CD4-positive, alpha-beta memory T cell (primary cell): Measurements from ENCODE around the gene EYA3. TPM values are rescaled to one million over a fixed set of nuclear protein-coding genes. Genes with fewer than 3 reads are reported as not detected.

ENCODE experiments used
- CTCF ChIA-PET: fragments of 350-600 bp; sonication (Branson Sonifier 250); formaldehyde crosslinking; loops from one replicate; lab custom pipeline; 2021; ENCODE audit warnings: inconsistent platforms; ENCODE audit not compliant: partially characterized antibody; lab: Charles Lee
- POLR2A ChIA-PET: fragments of 350-600 bp; sonication (Branson Sonifier 250); formaldehyde crosslinking; loops from one replicate; lab custom pipeline; 2021; ENCODE audit not compliant: partially characterized antibody; lab: Charles Lee
- DNase-seq, 5 donors: peaks; one replicate each; pipeline versions ENCODE4 v3.0.0 to v3.0.0-alpha.2; 2020 to 2022; ENCODE audit warnings: mixed read lengths in 1 of 5
- H3K27ac ChIP-seq: one replicate; pipeline ENCODE4 v1.7.0; 2013; ENCODE audit warnings: low read depth, low read length
- H3K27me3 ChIP-seq: 2 replicates; pipeline ENCODE4 v1.7.0; 2013; ENCODE audit warnings: mild to moderate bottlenecking, low read length, moderate library complexity; ENCODE audit not compliant: insufficient read depth
- H3K36me3 ChIP-seq: 2 replicates; pipeline ENCODE4 v1.7.0; 2013; ENCODE audit warnings: mild to moderate bottlenecking, low read length, moderate library complexity; ENCODE audit not compliant: insufficient read depth
- H3K4me1 ChIP-seq: 2 replicates; pipeline ENCODE4 v1.7.0; 2013; ENCODE audit warnings: mild to moderate bottlenecking, low read length, moderate library complexity; ENCODE audit not compliant: insufficient read depth
- H3K4me3 ChIP-seq, 2 donors: one replicate each; pipeline ENCODE4 v1.7.0; 2013; ENCODE audit warnings: low read length in 2 of 2, mild to moderate bottlenecking in 1 of 2
- H3K9me3 ChIP-seq, 2 donors: one replicate each; pipeline ENCODE4 v1.7.0; 2013; ENCODE audit warnings: low read length in 2 of 2, control low read depth in 1 of 2; ENCODE audit not compliant: control insufficient read depth in 1 of 2
- H3K27ac Mint-ChIP-seq, 7 donors: one replicate each; pipeline ENCODE4 v1.8.0; 2020 to 2021; ENCODE audit warnings: mixed read lengths in 7 of 7, mild to moderate bottlenecking in 6 of 7, inconsistent platforms in 3 of 7, moderate library complexity in 3 of 7
- H3K27me3 Mint-ChIP-seq, 2 donors: one replicate each; pipeline ENCODE4 v1.8.0; 2020 to 2021; ENCODE audit warnings: mixed read lengths in 2 of 2
- H3K36me3 Mint-ChIP-seq, 2 donors: one replicate each; pipeline ENCODE4 v1.8.0; 2020 to 2021; ENCODE audit warnings: mixed read lengths in 2 of 2, inconsistent platforms in 1 of 2, mild to moderate bottlenecking in 1 of 2
- H3K4me1 Mint-ChIP-seq, 4 donors: one replicate each; pipeline ENCODE4 v1.8.0; 2020 to 2021; ENCODE audit warnings: mixed read lengths in 4 of 4, mild to moderate bottlenecking in 1 of 4
- H3K4me3 Mint-ChIP-seq, 8 donors: one replicate each; pipeline ENCODE4 v1.8.0; 2020 to 2021; ENCODE audit warnings: mixed read lengths in 8 of 8, mild to moderate bottlenecking in 7 of 8, moderate library complexity in 6 of 8, inconsistent platforms in 3 of 8
- H3K9me3 Mint-ChIP-seq, 8 donors: one replicate each; pipeline ENCODE4 v1.8.0; 2020 to 2021; ENCODE audit warnings: mixed read lengths in 8 of 8, mild to moderate bottlenecking in 5 of 8, inconsistent platforms in 3 of 8, moderate library complexity in 1 of 8
- intact Hi-C: fragments of 100-400 bp; cut with micrococcal nuclease; formaldehyde crosslinking; loops from one replicate; pipeline ENCODE4 v1.15.1; 2023
- polyA plus RNA-seq, 2 donors: library from polyadenylated mRNA; unstranded; fragments of 300-500 nt; fragmentation: Illumina TruSeq; gene quantifications; one replicate each; pipeline ENCODE4 v1.2.3, GENCODE V29; 2021
- total RNA-seq, 2 experiments: library from RNA; stranded (reverse); gene quantifications; one replicate each; pipeline ENCODE4 v1.2.3, GENCODE V29; 2021

EYA3 gene
- total and polyA plus RNA-seq, 4 experiments from 2014 or later, result 4.8 to 22.6 (median 13.5) TPM

DNA sequence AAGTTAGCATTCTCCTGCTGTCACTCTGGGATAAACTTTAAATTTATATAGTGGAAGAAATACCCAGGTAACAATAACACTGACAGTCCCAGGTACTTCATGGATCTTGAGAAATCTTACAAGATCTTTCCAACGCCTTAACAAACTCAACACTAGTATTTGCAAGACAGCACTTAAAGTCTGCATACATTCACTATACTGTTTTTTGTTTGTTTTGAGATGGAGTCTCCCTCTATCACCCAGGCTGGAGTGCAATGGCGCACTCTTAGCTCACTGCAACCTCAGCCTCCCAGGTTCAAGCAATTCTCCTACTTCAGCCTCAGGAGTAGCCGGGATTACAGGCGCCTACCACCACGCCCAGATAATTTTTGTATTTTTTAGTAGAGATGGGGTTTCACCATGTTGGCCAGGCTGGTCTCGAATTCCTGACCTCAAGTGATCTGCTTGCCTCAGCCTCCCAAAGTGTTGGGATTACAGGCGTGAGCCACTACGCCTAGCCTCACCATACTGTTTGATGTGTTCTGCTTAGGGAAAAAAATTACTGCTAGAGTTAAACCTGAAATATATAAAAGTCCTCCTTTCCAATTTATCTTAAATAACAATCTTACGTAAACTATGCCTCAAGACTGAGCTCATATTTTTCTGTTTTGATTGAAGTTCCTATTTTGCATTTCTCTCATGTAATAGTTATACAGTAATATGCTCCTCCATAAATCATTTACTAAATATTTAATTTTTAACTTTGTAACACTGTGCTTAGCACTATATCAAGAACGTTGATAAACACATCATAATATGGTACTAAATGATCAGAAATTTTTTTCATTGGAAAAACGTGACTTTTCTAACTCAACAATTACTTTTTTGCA lies 17.5 kb downstream of the EYA3 start:
- H3K27me3 ChIP-seq, result no peaks in the 10 kb centered on the region
- intact Hi-C loops, result no loop called here
- H3K27ac ChIP-seq, result no peak overlapping the region
- peaks cover 0 to 4% of the 10 kb centered on the region in 2 donors for H3K36me3 Mint-ChIP-seq
- no peaks in the 10 kb centered on the region for H3K9me3 ChIP-seq
- DNase-seq, result no peak
- H3K27ac Mint-ChIP-seq, result peak overlapping the region in 2 of 7 donors; percentile 15 to 37
- H3K4me3 ChIP-seq, result no peak overlapping the region
- H3K9me3 Mint-ChIP-seq, result no peaks in the 10 kb centered on the region
- H3K4me3 Mint-ChIP-seq, result no peak overlapping the region
- ChIA-PET CTCF (no interaction called here), POLR2A (no interaction called here)
- H3K4me1 Mint-ChIP-seq, result peaks cover 24 to 44% (median 35%) of the 10 kb centered on the region in 4 donors
- H3K4me1 ChIP-seq, result peaks cover 22% of the 10 kb centered on the region
- no peaks in the 10 kb centered on the region for H3K27me3 Mint-ChIP-seq
- H3K36me3 ChIP-seq, result peaks cover 4% of the 10 kb centered on the region

DNA sequence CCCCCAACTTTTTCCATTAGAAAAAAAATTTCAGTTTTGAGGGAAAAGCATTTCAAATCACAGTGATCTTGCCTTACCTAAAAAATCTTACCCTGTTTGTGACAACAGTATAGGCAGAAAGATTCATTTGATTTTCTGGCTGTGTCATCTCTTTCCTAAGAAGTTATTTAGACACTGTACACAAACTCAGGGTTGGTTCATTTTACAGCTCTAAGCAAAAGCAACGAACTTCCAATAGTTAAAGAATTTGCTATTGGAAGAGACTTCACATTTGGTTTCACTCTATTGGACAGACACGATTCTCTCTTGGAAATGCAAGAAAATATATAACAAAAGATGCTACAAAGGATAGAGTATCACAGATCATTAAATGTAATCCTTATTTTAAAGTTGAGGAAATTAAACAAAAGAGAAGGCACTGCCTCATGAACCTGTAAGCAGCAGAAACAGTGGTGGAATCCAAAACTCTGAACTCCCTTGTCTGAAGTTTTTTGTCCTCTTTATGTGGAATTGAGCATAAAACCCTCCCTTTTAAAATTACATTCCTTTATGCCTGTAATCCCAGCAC lies 20.8 kb downstream of the EYA3 start:
- H3K27ac Mint-ChIP-seq, result peak overlapping the region in 3 of 7 donors; percentile 18 to 31 (median 25)
- H3K36me3 ChIP-seq, result peaks cover 4% of the 10 kb centered on the region
- no peaks in the 10 kb centered on the region for H3K9me3 Mint-ChIP-seq
- DNase-seq, result no peak
- no peak overlapping the region for H3K27ac ChIP-seq
- peaks cover 0 to 7% of the 10 kb centered on the region in 2 donors for H3K36me3 Mint-ChIP-seq
- no peaks in the 10 kb centered on the region for H3K27me3 Mint-ChIP-seq
- H3K4me1 Mint-ChIP-seq, result peaks cover 17 to 41% (median 28%) of the 10 kb centered on the region in 4 donors
- ChIA-PET CTCF (no interaction called here), POLR2A (no interaction called here)
- intact Hi-C loops, result no loop called here
- H3K4me1 ChIP-seq, result peaks cover 16% of the 10 kb centered on the region
- no peak overlapping the region for H3K4me3 Mint-ChIP-seq
- H3K27me3 ChIP-seq, result no peaks in the 10 kb centered on the region
- no peaks in the 10 kb centered on the region for H3K9me3 ChIP-seq
- no peak overlapping the region for H3K4me3 ChIP-seq

DNA sequence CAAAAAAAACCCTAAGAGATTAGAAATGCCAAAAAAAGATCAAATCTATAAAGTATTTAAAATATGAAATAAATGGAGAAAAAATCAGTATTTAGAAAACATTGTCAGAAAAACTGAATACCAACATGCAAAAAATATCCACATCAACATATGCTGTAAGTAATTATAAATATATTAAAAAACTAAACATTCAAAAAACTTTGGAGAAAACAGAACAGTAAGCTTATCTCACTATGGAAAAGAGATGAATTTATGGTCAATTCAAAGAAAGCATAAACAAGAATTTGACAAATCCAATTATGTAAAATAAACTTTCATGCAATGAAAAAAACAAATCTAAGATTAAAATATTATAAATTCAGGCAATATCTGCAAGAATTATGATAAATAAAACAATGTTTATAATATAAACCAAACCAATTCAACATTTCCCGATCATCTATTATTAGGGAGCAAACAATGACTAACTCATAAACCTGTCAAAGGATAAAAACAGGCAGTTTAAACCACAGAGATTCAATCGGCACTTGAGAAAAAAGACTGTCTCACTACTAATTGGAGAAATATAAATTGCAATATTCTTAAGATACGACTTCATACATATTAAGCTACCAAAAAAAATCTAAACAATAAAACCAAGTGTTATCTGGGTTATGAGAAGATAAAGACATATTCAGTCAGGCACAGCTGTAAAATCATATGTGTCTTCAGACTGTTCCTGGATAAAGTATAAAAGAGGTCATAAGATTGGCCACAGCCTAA lies 21.8 kb downstream of the EYA3 start:
- H3K27me3 ChIP-seq, result no peaks in the 10 kb centered on the region
- peaks cover 11% of the 10 kb centered on the region for H3K4me1 ChIP-seq
- intact Hi-C loops, result no loop called here
- Mint-ChIP-seq H3K9me3 (no peaks in the 10 kb centered on the region), H3K27me3 (no peaks in the 10 kb centered on the region), H3K4me1 (peaks cover 17 to 38% (median 25%) of the 10 kb centered on the region in 4 donors), H3K27ac (peak overlapping the region in 3 of 7 donors; percentile 14 to 70 (median 55)), H3K36me3 (peaks cover 3 to 7% of the 10 kb centered on the region in 2 donors), H3K4me3 (no peak overlapping the region)
- H3K27ac ChIP-seq, result no peak overlapping the region
- POLR2A ChIA-PET, result interaction anchor here (0.7 kb wide), 1 partner anchor 20 kb away, joined by 3 read pairs; no protein-coding TSS in a partner anchor
- H3K36me3 ChIP-seq, result peaks cover 4% of the 10 kb centered on the region
- DNase-seq, result no peak
- H3K4me3 ChIP-seq, result no peak overlapping the region
- CTCF ChIA-PET, result interaction anchor here (0.9 kb wide), 1 partner anchor 22 kb away, joined by 3 read pairs; the partner anchor contains the start of gene EYA3
- H3K9me3 ChIP-seq, result no peaks in the 10 kb centered on the region

DNA sequence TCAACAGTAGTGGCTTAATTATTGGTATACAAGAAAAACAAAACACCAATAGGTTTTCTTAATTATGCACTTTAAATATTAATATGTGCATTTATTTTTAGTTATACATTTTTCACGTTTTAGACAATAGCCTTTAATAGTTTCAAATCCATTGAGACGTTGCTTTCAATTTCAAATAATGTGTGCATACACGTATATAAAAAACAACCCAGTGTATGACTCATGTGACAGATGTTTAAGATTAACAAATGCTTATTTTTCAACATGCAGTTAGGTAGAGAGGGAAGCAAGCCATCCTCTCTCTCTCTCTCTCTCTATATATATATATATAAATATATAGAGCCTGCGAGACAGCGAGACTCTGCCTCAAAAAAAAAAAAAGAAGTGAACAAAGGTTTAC lies 24.3 kb downstream of the EYA3 start:
- H3K36me3 ChIP-seq, result no peaks in the 10 kb centered on the region
- ChIA-PET POLR2A (no interaction called here), CTCF (no interaction called here)
- no peak overlapping the region for H3K27ac ChIP-seq
- no peak for DNase-seq
- peaks cover 6 to 7% of the 10 kb centered on the region in 2 donors for H3K36me3 Mint-ChIP-seq
- no peaks in the 10 kb centered on the region for H3K9me3 ChIP-seq
- intact Hi-C loops, result no loop called here
- H3K9me3 Mint-ChIP-seq, result no peaks in the 10 kb centered on the region
- H3K4me1 ChIP-seq, result peaks cover 15% of the 10 kb centered on the region
- no peak overlapping the region for H3K27ac Mint-ChIP-seq
- H3K4me3 Mint-ChIP-seq, result no peak overlapping the region
- no peaks in the 10 kb centered on the region for H3K27me3 ChIP-seq
- H3K4me1 Mint-ChIP-seq, result peaks cover 20 to 39% (median 29%) of the 10 kb centered on the region in 4 donors
- H3K4me3 ChIP-seq, result no peak overlapping the region
- H3K27me3 Mint-ChIP-seq, result no peaks in the 10 kb centered on the region

DNA sequence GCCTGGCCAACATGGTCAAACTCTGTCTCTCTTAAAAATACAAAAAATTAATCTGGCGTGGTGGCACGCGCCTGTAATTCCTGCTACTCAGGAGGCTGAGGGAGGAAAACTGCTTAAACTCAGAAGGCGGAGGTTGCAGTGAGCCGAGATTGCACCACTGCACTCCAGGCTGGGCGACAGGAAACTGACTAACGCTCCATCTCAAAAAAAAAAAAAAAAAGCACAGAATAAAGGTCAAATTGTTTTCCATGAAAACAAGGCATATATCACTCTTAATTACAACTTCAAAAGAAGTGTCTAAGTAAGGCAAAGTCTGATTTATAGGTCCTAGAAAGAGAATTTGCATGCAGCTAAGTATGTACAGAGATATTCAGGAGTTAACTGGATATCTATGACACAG lies 25.6 kb downstream of the EYA3 start:
- CTCF ChIA-PET, result no interaction called here
- H3K4me3 Mint-ChIP-seq, result peak overlapping the region in 2 of 8 donors; percentile 17 to 25

DNA sequence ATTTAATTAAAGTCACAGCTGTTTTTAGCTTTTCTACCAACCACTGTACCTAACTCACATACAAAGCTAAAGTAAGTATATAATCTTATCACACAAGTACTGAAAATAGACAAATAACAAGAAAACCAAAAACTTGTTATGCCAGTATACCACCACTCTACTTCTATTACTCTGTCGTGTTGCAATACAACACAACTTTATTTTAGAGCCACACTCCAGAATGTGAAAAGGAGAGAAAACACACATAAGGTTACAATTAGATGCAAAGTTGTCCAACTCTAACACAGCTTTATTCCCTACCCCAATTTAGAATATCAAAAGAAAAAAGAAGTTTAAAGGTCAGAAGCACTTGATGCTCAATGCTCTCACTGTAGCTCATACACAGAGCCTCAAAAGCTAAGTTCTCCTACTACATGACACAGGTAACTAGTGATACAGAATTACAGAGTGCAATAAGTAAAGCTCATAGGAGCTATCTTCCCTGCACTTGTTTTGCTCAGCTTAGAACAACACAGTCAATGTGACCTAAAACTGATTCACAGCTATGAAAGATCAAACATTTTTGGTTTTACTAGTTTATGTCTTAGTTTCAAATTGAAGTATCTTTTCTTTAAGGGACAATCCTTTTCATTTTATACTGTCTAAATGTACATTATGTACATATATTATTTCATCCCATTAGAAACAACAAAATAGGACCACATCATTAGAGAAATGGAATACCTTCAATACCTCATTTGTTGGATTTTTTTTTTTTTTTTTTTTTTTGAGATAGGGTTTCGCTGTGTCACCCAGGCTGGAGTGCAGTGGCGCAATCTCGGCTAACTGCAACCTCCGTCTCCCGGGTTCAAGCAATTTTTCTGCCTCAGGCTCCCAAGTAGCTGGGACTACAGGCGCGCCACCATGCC lies 29.2 kb downstream of the EYA3 start:
- peaks cover 0 to 2% (median 0%) of the 10 kb centered on the region in 8 donors for H3K9me3 Mint-ChIP-seq
- no peak for DNase-seq
- H3K4me3 Mint-ChIP-seq, result peak overlapping the region in 6 of 8 donors; percentile 50 to 70 (median 68)
- H3K36me3 ChIP-seq, result no peaks in the 10 kb centered on the region
- peaks cover 46% of the 10 kb centered on the region for H3K4me1 ChIP-seq
- ChIA-PET POLR2A (no interaction called here), CTCF (interaction anchor here (0.8 to 1.1 kb wide), 2 partner anchors 32 to 118 kb away, joined by 3 to 4 read pairs; no protein-coding TSS in a partner anchor)
- no peaks in the 10 kb centered on the region for H3K9me3 ChIP-seq
- H3K36me3 Mint-ChIP-seq, result peaks cover 10% of the 10 kb centered on the region in 2 donors
- no peaks in the 10 kb centered on the region for H3K27me3 ChIP-seq
- H3K27ac Mint-ChIP-seq, result peak overlapping the region in 6 of 7 donors; percentile 0 to 85 (median 50)
- peaks cover 34 to 57% (median 43%) of the 10 kb centered on the region in 4 donors for H3K4me1 Mint-ChIP-seq
- no peak overlapping the region for H3K27ac ChIP-seq
- no peak overlapping the region for H3K4me3 ChIP-seq
- intact Hi-C loops, result no loop called here
- H3K27me3 Mint-ChIP-seq, result no peaks in the 10 kb centered on the region

More for the DNA sequence above, 25.6 kb downstream of the EYA3 start:
- no peak overlapping the region for H3K27ac ChIP-seq
- no peak for DNase-seq
- no peaks in the 10 kb centered on the region for H3K27me3 Mint-ChIP-seq
- peaks cover 27% of the 10 kb centered on the region for H3K4me1 ChIP-seq
- no peaks in the 10 kb centered on the region for H3K9me3 Mint-ChIP-seq
- H3K27ac Mint-ChIP-seq, result peak overlapping the region in 1 of 7 donors; percentile 48
- POLR2A ChIA-PET, result no interaction called here
- H3K4me1 Mint-ChIP-seq, result peaks cover 29 to 51% (median 38%) of the 10 kb centered on the region in 4 donors
- intact Hi-C loops, result no loop called here
- peaks cover 6 to 7% of the 10 kb centered on the region in 2 donors for H3K36me3 Mint-ChIP-seq
- no peaks in the 10 kb centered on the region for H3K9me3 ChIP-seq
- H3K36me3 ChIP-seq, result no peaks in the 10 kb centered on the region
- no peak overlapping the region for H3K4me3 ChIP-seq
- H3K27me3 ChIP-seq, result no peaks in the 10 kb centered on the region
